Mesendoderm (in vitro differentiated cells): ENCODE measurements around the gene CCDC71L.

Experiments used
- DNase-seq: peaks from one replicate; pipeline ENCODE4 v3.0.0; 2013
- H2AK5ac ChIP-seq: 2 replicates; pipeline ENCODE4 v1.6.1; 2013; ENCODE audit warnings: low read length, inconsistent platforms
- H2BK120ac ChIP-seq: 2 replicates; pipeline ENCODE4 v1.6.1; 2013; ENCODE audit warnings: low read depth, mild to moderate bottlenecking, low read length, moderate library complexity, mixed read lengths
- H2BK15ac ChIP-seq: replicated peaks from 2 replicates; pipeline ENCODE4 v1.6.1; 2013; ENCODE audit warnings: low read depth, mild to moderate bottlenecking, moderate library complexity
- H2BK5ac ChIP-seq: 2 replicates; pipeline ENCODE4 v1.6.1; 2013; ENCODE audit warnings: low read length, inconsistent platforms
- H3K18ac ChIP-seq: 2 replicates; pipeline ENCODE4 v1.6.1; 2013; ENCODE audit warnings: mild to moderate bottlenecking, low read length, mixed read lengths
- H3K23ac ChIP-seq: one replicate; pipeline ENCODE4 v1.6.1; 2013; ENCODE audit warnings: low read length
- H3K27ac ChIP-seq: 2 replicates; pipeline ENCODE4 v1.5.1; 2013; ENCODE audit warnings: low read depth, mild to moderate bottlenecking, inconsistent platforms, low read length, moderate library complexity
- H3K27me3 ChIP-seq: 2 replicates; pipeline ENCODE4 v1.6.1; 2013; ENCODE audit warnings: low read length, control low read depth, mild to moderate bottlenecking, inconsistent platforms; ENCODE audit not compliant: insufficient read depth, poor library complexity
- H3K36me3 ChIP-seq: 2 replicates; pipeline ENCODE4 v1.6.1; 2013; ENCODE audit warnings: low read length, inconsistent platforms; ENCODE audit not compliant: control insufficient read depth, insufficient read depth
- H3K4ac ChIP-seq: one replicate; pipeline ENCODE4 v1.6.1; 2013; ENCODE audit warnings: low read depth, mild to moderate bottlenecking, low read length, moderate library complexity
- H3K4me1 ChIP-seq: 2 replicates; pipeline ENCODE4 v1.6.1; 2013; ENCODE audit warnings: low read depth, low read length, inconsistent platforms; ENCODE audit not compliant: control insufficient read depth
- H3K4me2 ChIP-seq: 2 replicates; pipeline ENCODE4 v1.6.1; 2013; ENCODE audit warnings: low read length
- H3K4me3 ChIP-seq: 2 replicates; pipeline ENCODE4 v1.5.1; 2013; ENCODE audit warnings: mild to moderate bottlenecking, low read length
- H3K56ac ChIP-seq: one replicate; pipeline ENCODE4 v1.6.1; 2013; ENCODE audit warnings: low read length
- H3K79me1 ChIP-seq: 2 replicates; pipeline ENCODE4 v1.6.1; 2013; ENCODE audit warnings: low read length, inconsistent platforms
- H3K79me2 ChIP-seq: 2 replicates; pipeline ENCODE4 v1.6.1; 2013; ENCODE audit warnings: mild to moderate bottlenecking, low read length; ENCODE audit not compliant: control insufficient read depth, insufficient read depth
- H3K9ac ChIP-seq: 2 replicates; pipeline ENCODE4 v1.6.1; 2013; ENCODE audit warnings: low read length, inconsistent platforms
- H4K5ac ChIP-seq: one replicate; pipeline ENCODE4 v1.6.1; 2013; ENCODE audit warnings: low read length
- H4K8ac ChIP-seq: one replicate; pipeline ENCODE4 v1.6.1; 2013; ENCODE audit warnings: low read depth, mild to moderate bottlenecking, control low read depth, low read length, moderate library complexity
- whole genome bisulfite sequencing: extraction: QIAGEN DNeasy Blood & Tissue Kit; methylation state at CpG from one replicate; pipeline ENCODE4 v1.1.7; 2013; ENCODE audit warnings: low lambda C conversion rate, missing lambda C conversion rate; ENCODE audit not compliant: insufficient coverage; ENCODE audit errors: extremely low coverage; 5-methylcytosine and 5-hydroxymethylcytosine counted together

The CCDC71L gene

GRCh38 chr7:106618480-106618879 is 42.5 kb downstream of the CCDC71L start:
- no peak overlapping the region for H3K4ac ChIP-seq
- no CpG with 5 or more reads among the region's 1 CpG for WGBS
- H3K27me3 ChIP-seq: no peaks in the 10 kb centered on the region
- H3K27ac ChIP-seq: no peak overlapping the region
- no peak overlapping the region for H3K4me3 ChIP-seq
- no peak overlapping the region for H2AK5ac ChIP-seq
- no peak overlapping the region for H3K23ac ChIP-seq
- H4K5ac ChIP-seq: no peak overlapping the region
- H3K9ac ChIP-seq: no peak overlapping the region
- H3K79me2 ChIP-seq: no peaks in the 10 kb centered on the region
- no peaks in the 10 kb centered on the region for H3K36me3 ChIP-seq
- no peak for DNase-seq
- H3K4me1 ChIP-seq: no peaks in the 10 kb centered on the region
- H4K8ac ChIP-seq: no peak overlapping the region
- no peak overlapping the region for H2BK5ac ChIP-seq
- H3K79me1 ChIP-seq: no peaks in the 10 kb centered on the region
- H2BK120ac ChIP-seq: no peak overlapping the region
- no peak overlapping the region for H2BK15ac ChIP-seq
- no peak overlapping the region for H3K4me2 ChIP-seq
- no peak overlapping the region for H3K56ac ChIP-seq
- no peak overlapping the region for H3K18ac ChIP-seq

GRCh38 chr7:106617860-106618259 is 43.1 kb downstream of the CCDC71L start:
- H3K27me3 ChIP-seq: no peaks in the 10 kb centered on the region
- H3K18ac ChIP-seq: no peak overlapping the region
- no peak overlapping the region for H4K8ac ChIP-seq
- no peak overlapping the region for H3K56ac ChIP-seq
- no peak overlapping the region for H3K4ac ChIP-seq
- WGBS: no CpG with 5 or more reads among the region's 2 CpGs
- no peak overlapping the region for H2BK15ac ChIP-seq
- no peaks in the 10 kb centered on the region for H3K4me1 ChIP-seq
- no peak overlapping the region for H4K5ac ChIP-seq
- no peaks in the 10 kb centered on the region for H3K36me3 ChIP-seq
- no peak overlapping the region for H3K27ac ChIP-seq
- H3K23ac ChIP-seq: no peak overlapping the region
- H2BK120ac ChIP-seq: no peak overlapping the region
- no peaks in the 10 kb centered on the region for H3K79me1 ChIP-seq
- DNase-seq: no peak
- H3K79me2 ChIP-seq: no peaks in the 10 kb centered on the region
- no peak overlapping the region for H3K9ac ChIP-seq
- no peak overlapping the region for H2BK5ac ChIP-seq
- no peak overlapping the region for H3K4me3 ChIP-seq
- H2AK5ac ChIP-seq: no peak overlapping the region
- no peak overlapping the region for H3K4me2 ChIP-seq

- no peaks in the 10 kb centered on the region for H3K79me1 ChIP-seq
Observed at GRCh38 chr7:106616708-106617051, 44.3 kb downstream of the CCDC71L start.

GRCh38 chr7:106615808-106616707 is 44.9 kb downstream of the CCDC71L start:
- H3K4me2 ChIP-seq: no peak overlapping the region
- H2BK5ac ChIP-seq: no peak overlapping the region
- no CpG with 5 or more reads among the region's 3 CpGs for WGBS
- no peak overlapping the region for H3K4me3 ChIP-seq
- no peak overlapping the region for H3K9ac ChIP-seq
- H3K27me3 ChIP-seq: no peaks in the 10 kb centered on the region
- no peak overlapping the region for H4K5ac ChIP-seq
- DNase-seq: no peak
- H3K23ac ChIP-seq: no peak overlapping the region
- H2BK120ac ChIP-seq: no peak overlapping the region
- no peak overlapping the region for H2BK15ac ChIP-seq
- H3K79me2 ChIP-seq: no peaks in the 10 kb centered on the region
- no peak overlapping the region for H3K4ac ChIP-seq
- no peaks in the 10 kb centered on the region for H3K4me1 ChIP-seq
- no peaks in the 10 kb centered on the region for H3K36me3 ChIP-seq
- no peak overlapping the region for H4K8ac ChIP-seq
- H3K56ac ChIP-seq: no peak overlapping the region
- no peak overlapping the region for H3K18ac ChIP-seq
- no peak overlapping the region for H3K27ac ChIP-seq
- H2AK5ac ChIP-seq: no peak overlapping the region
- H3K79me1 ChIP-seq: no peaks in the 10 kb centered on the region

More at GRCh38 chr7:106616708-106617051, 44.3 kb downstream of the CCDC71L start:
- Histone ChIP-seq H3K56ac (no peak overlapping the region), H3K18ac (no peak overlapping the region), H3K4me1 (no peaks in the 10 kb centered on the region), H2AK5ac (no peak overlapping the region), H3K23ac (no peak overlapping the region), H2BK120ac (no peak overlapping the region), H2BK5ac (no peak overlapping the region), H3K36me3 (no peaks in the 10 kb centered on the region), H2BK15ac (no peak overlapping the region), H3K4me3 (no peak overlapping the region), H3K79me2 (no peaks in the 10 kb centered on the region), H3K27ac (no peak overlapping the region), H3K9ac (no peak overlapping the region), H3K27me3 (no peaks in the 10 kb centered on the region), H4K8ac (no peak overlapping the region), H3K4me2 (no peak overlapping the region), H4K5ac (no peak overlapping the region), H3K4ac (no peak overlapping the region)
- DNase-seq: no peak

- Histone ChIP-seq H3K56ac (no peak overlapping the region), H2BK5ac (no peak overlapping the region), H3K27ac (no peak overlapping the region), H2BK120ac (no peak overlapping the region), H3K18ac (no peak overlapping the region), H3K4me1 (no peaks in the 10 kb centered on the region), H2AK5ac (no peak overlapping the region), H3K23ac (no peak overlapping the region), H3K79me2 (no peaks in the 10 kb centered on the region), H2BK15ac (no peak overlapping the region), H3K27me3 (no peaks in the 10 kb centered on the region), H3K4ac (no peak overlapping the region), H3K9ac (no peak overlapping the region), H3K79me1 (no peaks in the 10 kb centered on the region), H3K36me3 (no peaks in the 10 kb centered on the region), H3K4me3 (no peak overlapping the region), H4K8ac (no peak overlapping the region), H4K5ac (no peak overlapping the region), H3K4me2 (no peak overlapping the region)
- no peak for DNase-seq
- WGBS: no CpG with 5 or more reads among the region's 2 CpGs
Observed at GRCh38 chr7:106614751-106615150, 46.2 kb downstream of the CCDC71L start.
